Panc1 (cell line): ENCODE measurements around the gene NECAP2.

Experiments
- POLR2AphosphoS5 ChIP-seq: IDR thresholded peaks from 2 replicates; pipeline ENCODE4 v1.6.1; 2012; ENCODE audit warnings: mild to moderate bottlenecking, low read depth, low read length, moderate library complexity
- TF ChIP-seq, protein P1 (sequence below): fragments of 450-650 bp; IDR thresholded peaks from 2 replicates; pipeline ENCODE4 v1.5.1; 2017; ENCODE audit warnings: mild to moderate bottlenecking

- no peak for TF ChIP-seq POLR2AphosphoS5
- TF ChIP-seq, protein P1, sequence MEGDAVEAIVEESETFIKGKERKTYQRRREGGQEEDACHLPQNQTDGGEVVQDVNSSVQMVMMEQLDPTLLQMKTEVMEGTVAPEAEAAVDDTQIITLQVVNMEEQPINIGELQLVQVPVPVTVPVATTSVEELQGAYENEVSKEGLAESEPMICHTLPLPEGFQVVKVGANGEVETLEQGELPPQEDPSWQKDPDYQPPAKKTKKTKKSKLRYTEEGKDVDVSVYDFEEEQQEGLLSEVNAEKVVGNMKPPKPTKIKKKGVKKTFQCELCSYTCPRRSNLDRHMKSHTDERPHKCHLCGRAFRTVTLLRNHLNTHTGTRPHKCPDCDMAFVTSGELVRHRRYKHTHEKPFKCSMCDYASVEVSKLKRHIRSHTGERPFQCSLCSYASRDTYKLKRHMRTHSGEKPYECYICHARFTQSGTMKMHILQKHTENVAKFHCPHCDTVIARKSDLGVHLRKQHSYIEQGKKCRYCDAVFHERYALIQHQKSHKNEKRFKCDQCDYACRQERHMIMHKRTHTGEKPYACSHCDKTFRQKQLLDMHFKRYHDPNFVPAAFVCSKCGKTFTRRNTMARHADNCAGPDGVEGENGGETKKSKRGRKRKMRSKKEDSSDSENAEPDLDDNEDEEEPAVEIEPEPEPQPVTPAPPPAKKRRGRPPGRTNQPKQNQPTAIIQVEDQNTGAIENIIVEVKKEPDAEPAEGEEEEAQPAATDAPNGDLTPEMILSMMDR = no peak
Observed at GRCh38 chr1:16474166-16474800, 33.8 kb downstream of the NECAP2 start.
